KMS-11 (cell line): Measurements from ENCODE around the gene ZFAND3.

Experiments used
- H2AFZ ChIP-seq: fragments of 200-600 bp; sonication (generic); 2 replicates; pipeline ENCODE4 v1.6.1; 2016; ENCODE audit warnings: antibody characterized with exemption, mixed run types, low read depth
- H3K27ac ChIP-seq: fragments of 200-600 bp; sonication (generic); 2 replicates; pipeline ENCODE4 v1.6.1; 2016; ENCODE audit warnings: mild to moderate bottlenecking, mixed run types
- H3K27me3 ChIP-seq: fragments of 200-600 bp; sonication (generic); 2 replicates; pipeline ENCODE4 v1.6.1; 2017; ENCODE audit warnings: mild to moderate bottlenecking, low read depth, mixed run types, moderate library complexity; ENCODE audit not compliant: insufficient read depth
- H3K36me3 ChIP-seq: fragments of 200-600 bp; sonication (generic); 2 replicates; pipeline ENCODE4 v1.6.1; 2017; ENCODE audit warnings: mild to moderate bottlenecking, mixed run types; ENCODE audit not compliant: insufficient read depth
- H3K4me1 ChIP-seq: fragments of 200-600 bp; sonication (generic); 2 replicates; pipeline ENCODE4 v1.6.1; 2016; ENCODE audit warnings: mild to moderate bottlenecking, low read depth, mixed run types; ENCODE audit not compliant: poor library complexity, severe bottlenecking
- H3K4me2 ChIP-seq: fragments of 200-600 bp; sonication (generic); 2 replicates; pipeline ENCODE4 v1.7.0; 2016; ENCODE audit warnings: mild to moderate bottlenecking, mixed run types
- H3K4me3 ChIP-seq: fragments of 200-600 bp; sonication (generic); IDR thresholded peaks from 2 replicates; pipeline ENCODE4 v1.6.1; 2017; ENCODE audit warnings: low read depth, low read length, mixed read lengths; ENCODE audit not compliant: insufficient read depth
- H3K79me2 ChIP-seq: fragments of 200-600 bp; sonication (generic); 2 replicates; pipeline ENCODE4 v1.6.1; 2016; ENCODE audit warnings: low read depth, mixed run types; ENCODE audit not compliant: insufficient read depth
- H3K9ac ChIP-seq: fragments of 200-600 bp; sonication (generic); 2 replicates; pipeline ENCODE4 v1.6.1; 2016; ENCODE audit warnings: mild to moderate bottlenecking, mixed run types
- H4K20me1 ChIP-seq: fragments of 200-600 bp; sonication (generic); 2 replicates; pipeline ENCODE4 v1.6.1; 2016; ENCODE audit warnings: mild to moderate bottlenecking, mixed run types; ENCODE audit not compliant: insufficient read depth
- CTCF ChIP-seq: fragments of 200-600 bp; sonication (generic); conservative IDR thresholded peaks from 2 replicates; pipeline ENCODE4 v1.6.1; 2017; ENCODE audit warnings: low read depth, mild to moderate bottlenecking, antibody characterized with exemption, low read length, moderate library complexity, mixed read lengths

ZFAND3 gene

DNA sequence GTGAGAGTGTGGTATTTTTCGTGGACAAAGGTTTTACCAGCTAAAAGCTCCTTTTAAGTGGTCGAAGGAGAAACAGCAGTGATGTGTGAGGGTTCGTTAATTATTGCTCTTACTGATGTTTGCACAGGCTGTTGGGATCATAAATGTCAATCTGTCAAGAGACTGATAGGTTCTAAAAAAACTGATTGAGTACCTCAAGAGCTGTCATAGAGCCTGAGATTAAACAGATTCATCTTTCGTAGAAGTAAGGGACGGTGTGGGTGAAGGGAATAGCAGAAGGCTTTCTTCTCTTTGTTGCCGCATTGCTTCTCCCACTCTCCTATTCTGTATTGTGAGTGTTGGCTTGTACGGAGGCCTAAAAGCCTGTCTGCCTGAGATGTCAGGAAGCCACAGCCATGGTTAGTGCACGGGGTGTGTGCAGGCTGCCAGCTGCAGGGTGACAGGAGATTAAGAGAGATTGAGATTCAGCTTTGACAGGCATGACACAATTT, 291.0 kb downstream of the ZFAND3 start:
- H3K4me3 ChIP-seq: no peak overlapping the region
- no peaks in the 10 kb centered on the region for H3K4me1 ChIP-seq
- H3K9ac ChIP-seq: no peak overlapping the region
- H3K4me2 ChIP-seq: no peak overlapping the region
- no peak overlapping the region for H2AFZ ChIP-seq
- no peaks in the 10 kb centered on the region for H3K27me3 ChIP-seq
- no peaks in the 10 kb centered on the region for H4K20me1 ChIP-seq
- H3K27ac ChIP-seq: no peak overlapping the region
- no peak for TF ChIP-seq CTCF
- no peaks in the 10 kb centered on the region for H3K36me3 ChIP-seq
- H3K79me2 ChIP-seq: no peaks in the 10 kb centered on the region

GRCh38 chr6:38112181-38112580, 292.7 kb downstream of the ZFAND3 start:
- no peaks in the 10 kb centered on the region for H4K20me1 ChIP-seq

GRCh38 chr6:38113825-38114576, 294.5 kb downstream of the ZFAND3 start:
- no peak overlapping the region for H2AFZ ChIP-seq
- no peaks in the 10 kb centered on the region for H3K79me2 ChIP-seq

More at GRCh38 chr6:38112181-38112580, 292.7 kb downstream of the ZFAND3 start:
- TF ChIP-seq CTCF: no peak
- no peaks in the 10 kb centered on the region for H3K4me1 ChIP-seq
- no peaks in the 10 kb centered on the region for H3K27me3 ChIP-seq
- H3K4me3 ChIP-seq: no peak overlapping the region
- no peaks in the 10 kb centered on the region for H3K36me3 ChIP-seq
- no peaks in the 10 kb centered on the region for H3K79me2 ChIP-seq
- no peak overlapping the region for H3K27ac ChIP-seq
- H3K9ac ChIP-seq: no peak overlapping the region
- H3K4me2 ChIP-seq: no peak overlapping the region
- no peak overlapping the region for H2AFZ ChIP-seq

GRCh38 chr6:38114976-38115625, 295.6 kb downstream of the ZFAND3 start:
- TF ChIP-seq CTCF: no peak
- H4K20me1 ChIP-seq: no peaks in the 10 kb centered on the region
- no peak overlapping the region for H3K9ac ChIP-seq
- no peak overlapping the region for H2AFZ ChIP-seq
- H3K27me3 ChIP-seq: no peaks in the 10 kb centered on the region
- no peak overlapping the region for H3K4me2 ChIP-seq
- no peak overlapping the region for H3K27ac ChIP-seq
- H3K4me3 ChIP-seq: no peak overlapping the region
- no peaks in the 10 kb centered on the region for H3K79me2 ChIP-seq
- H3K4me1 ChIP-seq: no peaks in the 10 kb centered on the region
- H3K36me3 ChIP-seq: no peaks in the 10 kb centered on the region

More at GRCh38 chr6:38113825-38114576, 294.5 kb downstream of the ZFAND3 start:
- no peak for TF ChIP-seq CTCF
- Histone ChIP-seq H3K36me3 (no peaks in the 10 kb centered on the region), H3K9ac (no peak overlapping the region), H3K27me3 (no peaks in the 10 kb centered on the region), H3K4me1 (no peaks in the 10 kb centered on the region), H3K4me3 (no peak overlapping the region), H3K27ac (no peak overlapping the region), H3K4me2 (no peak overlapping the region), H4K20me1 (no peaks in the 10 kb centered on the region)
